OCI-LY1 (cell line): Measurements from ENCODE around the gene ULK4.

Experiments used
- EZH2 ChIP-seq: fragments of 200-600 bp; sonication (generic), shearing (Covaris generic); IDR thresholded peaks from 2 replicates; pipeline ENCODE4 v1.8.0; 2017; ENCODE audit warnings: borderline replicate concordance, mixed run types, mild to moderate bottlenecking, antibody characterized with exemption, low read length, moderate library complexity, mixed read lengths
- TF ChIP-seq, protein P1 (sequence below): fragments of 200-600 bp; sonication (generic), shearing (Covaris generic); IDR thresholded peaks from 2 replicates; pipeline ENCODE4 v1.5.1; 2017; ENCODE audit warnings: mild to moderate bottlenecking, antibody characterized with exemption, low read length, moderate library complexity, mixed read lengths

DNA sequence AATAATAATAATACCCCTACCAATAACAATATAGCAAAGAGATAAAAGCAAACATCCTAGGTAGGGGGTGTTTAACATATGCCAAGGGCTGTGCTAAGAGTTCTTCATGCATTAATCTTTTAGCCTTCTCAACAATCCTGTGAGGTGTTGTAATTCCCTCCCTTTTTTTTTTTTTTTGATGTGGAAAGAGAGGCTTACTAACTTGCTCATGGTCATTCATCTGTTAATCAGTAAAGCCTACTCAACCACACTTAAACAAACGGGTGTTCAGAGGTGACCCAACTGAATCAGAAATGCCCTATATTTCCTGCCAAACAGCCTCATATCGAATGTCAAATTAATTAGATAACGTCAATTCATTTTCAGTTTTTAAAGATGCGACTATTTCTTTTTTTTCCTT lies 530.5 kb downstream of the ULK4 start:
- TF ChIP-seq, protein P1, sequence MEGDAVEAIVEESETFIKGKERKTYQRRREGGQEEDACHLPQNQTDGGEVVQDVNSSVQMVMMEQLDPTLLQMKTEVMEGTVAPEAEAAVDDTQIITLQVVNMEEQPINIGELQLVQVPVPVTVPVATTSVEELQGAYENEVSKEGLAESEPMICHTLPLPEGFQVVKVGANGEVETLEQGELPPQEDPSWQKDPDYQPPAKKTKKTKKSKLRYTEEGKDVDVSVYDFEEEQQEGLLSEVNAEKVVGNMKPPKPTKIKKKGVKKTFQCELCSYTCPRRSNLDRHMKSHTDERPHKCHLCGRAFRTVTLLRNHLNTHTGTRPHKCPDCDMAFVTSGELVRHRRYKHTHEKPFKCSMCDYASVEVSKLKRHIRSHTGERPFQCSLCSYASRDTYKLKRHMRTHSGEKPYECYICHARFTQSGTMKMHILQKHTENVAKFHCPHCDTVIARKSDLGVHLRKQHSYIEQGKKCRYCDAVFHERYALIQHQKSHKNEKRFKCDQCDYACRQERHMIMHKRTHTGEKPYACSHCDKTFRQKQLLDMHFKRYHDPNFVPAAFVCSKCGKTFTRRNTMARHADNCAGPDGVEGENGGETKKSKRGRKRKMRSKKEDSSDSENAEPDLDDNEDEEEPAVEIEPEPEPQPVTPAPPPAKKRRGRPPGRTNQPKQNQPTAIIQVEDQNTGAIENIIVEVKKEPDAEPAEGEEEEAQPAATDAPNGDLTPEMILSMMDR: no peak
- no peak for TF ChIP-seq EZH2
